ENCODE results near the gene MYCBPAP. TPM values are rescaled to one million over a fixed set of nuclear protein-coding genes. Genes with fewer than 3 reads are reported as not detected.

The MYCBPAP gene
- total RNA-seq, 1 experiment from 2014 or later: 0.62 TPM

DNA sequence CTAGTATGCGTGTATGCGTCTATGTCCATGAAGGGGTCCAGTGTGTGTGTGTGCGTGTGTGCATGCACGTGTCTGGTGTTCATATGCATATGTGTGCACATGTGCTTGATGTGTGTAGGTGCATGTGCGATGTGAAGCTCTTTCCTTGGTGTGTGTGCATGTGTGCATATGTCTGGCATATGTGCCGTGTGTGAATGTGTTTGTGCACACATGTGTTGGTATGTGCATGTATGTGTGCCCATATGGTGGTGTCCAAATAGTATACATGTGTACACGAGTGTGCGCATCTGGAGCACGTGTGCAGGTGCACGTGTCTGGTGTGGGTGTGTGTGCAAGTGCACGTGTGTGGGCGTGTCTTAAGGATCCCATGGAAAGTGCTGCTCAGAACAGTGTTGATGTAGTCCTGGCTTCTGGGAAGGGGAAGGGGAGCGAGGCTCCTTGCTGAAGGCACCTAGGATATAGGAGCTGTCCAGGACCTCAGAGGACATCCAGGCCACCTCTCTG, 69.3 kb downstream of the MYCBPAP start:
- Histone ChIP-seq H3K27me3 (ENCODE audit: control insufficient read depth, insufficient read depth, low read length) (no peaks in the 10 kb centered on the region), H3K36me3 (replicated peaks; ENCODE audit: control insufficient read depth, insufficient read depth, low read length) (no peaks in the 10 kb centered on the region), H3K4me3 (ENCODE audit: insufficient read depth, low read depth, low read length) (no peak overlapping the region)
- no peak for DNase-seq

DNA sequence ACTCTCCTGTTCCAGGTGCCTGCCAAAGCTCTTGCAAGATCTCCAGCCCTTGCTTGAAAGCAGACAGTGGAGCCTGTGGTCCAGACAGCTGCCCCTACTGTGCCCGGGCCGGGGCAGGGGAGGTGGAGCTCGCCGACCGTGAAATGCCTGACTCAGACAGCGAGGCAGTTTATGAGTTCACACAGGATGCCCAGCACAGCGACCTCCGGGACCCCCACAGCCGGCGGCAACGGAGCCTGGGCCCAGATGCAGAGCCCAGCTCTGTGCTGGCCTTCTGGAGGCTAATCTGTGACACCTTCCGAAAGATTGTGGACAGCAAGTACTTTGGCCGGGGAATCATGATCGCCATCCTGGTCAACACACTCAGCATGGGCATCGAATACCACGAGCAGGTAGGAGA, 69.9 kb downstream of the MYCBPAP start:
- no peaks in the 10 kb centered on the region for H3K27me3 ChIP-seq (ENCODE audit: control insufficient read depth, insufficient read depth, low read length)

DNA sequence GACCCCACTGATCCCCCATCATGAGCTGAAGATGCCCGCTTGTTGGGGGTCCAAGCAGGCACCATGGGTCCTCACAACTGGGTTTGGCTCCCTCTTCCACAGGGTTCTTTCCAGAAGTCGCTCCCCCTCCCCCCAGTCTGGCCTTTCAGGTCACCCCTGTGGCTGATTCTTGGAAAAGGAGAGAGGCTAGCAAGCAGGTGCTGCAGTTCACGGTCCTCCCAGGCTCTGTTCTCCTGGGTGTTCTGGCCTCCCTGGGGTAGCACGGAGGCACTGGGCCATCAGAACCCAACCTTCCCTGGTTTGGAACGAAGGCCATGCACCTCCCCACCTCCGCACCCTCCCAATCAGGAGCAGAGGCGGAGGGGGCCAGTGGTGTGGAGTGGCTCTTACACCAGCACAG, 71.2 kb downstream of the MYCBPAP start:
- DNase-seq: no peak
- Histone ChIP-seq H3K36me3 (replicated peaks; ENCODE audit: control insufficient read depth, insufficient read depth, low read length) (no peaks in the 10 kb centered on the region), H3K4me3 (ENCODE audit: insufficient read depth, low read depth, low read length) (no peak overlapping the region), H3K27me3 (ENCODE audit: control insufficient read depth, insufficient read depth, low read length) (no peaks in the 10 kb centered on the region)

More for the DNA sequence above, 69.9 kb downstream of the MYCBPAP start:
- H3K4me3 ChIP-seq (ENCODE audit: insufficient read depth, low read depth, low read length): no peak overlapping the region
- no peak for DNase-seq
- H3K36me3 ChIP-seq (replicated peaks; ENCODE audit: control insufficient read depth, insufficient read depth, low read length): no peaks in the 10 kb centered on the region

DNA sequence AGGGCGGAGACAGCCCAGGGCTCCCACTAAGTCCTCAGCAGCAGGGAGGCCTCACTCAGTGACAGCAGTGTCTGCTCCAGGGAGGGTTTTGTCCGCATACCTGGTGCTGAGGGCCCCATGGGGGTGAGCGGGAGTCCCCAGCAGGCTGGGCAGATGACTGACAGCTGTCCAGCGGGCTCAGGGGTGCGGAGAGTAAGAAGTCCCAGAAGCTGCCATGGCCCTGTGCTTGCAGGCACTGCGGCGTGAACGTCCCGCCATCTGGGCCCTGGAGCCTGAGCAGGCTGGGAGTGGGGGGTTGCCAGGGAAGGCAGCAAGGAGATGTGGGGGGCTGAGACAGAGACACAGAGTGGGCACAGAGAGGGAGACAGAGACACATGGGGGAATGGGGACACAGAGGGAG, 72.4 kb downstream of the MYCBPAP start:
- Histone ChIP-seq H3K4me3 (ENCODE audit: insufficient read depth, low read depth, low read length) (no peak overlapping the region), H3K27me3 (ENCODE audit: control insufficient read depth, insufficient read depth, low read length) (no peaks in the 10 kb centered on the region; the same call in 1 of the 2 replicates), H3K36me3 (replicated peaks; ENCODE audit: control insufficient read depth, insufficient read depth, low read length) (no peaks in the 10 kb centered on the region)
- DNase-seq: no peak

Other genes with a start within 250 kb of the MYCBPAP start
- gene TMEM92, start 234.0 kb upstream of the MYCBPAP start, total RNA-seq (2014; rRNA removed; shearing (Covaris generic)): 7.3 and 7.5 TPM in 2 replicates
- gene XYLT2, start 162.3 kb upstream of the MYCBPAP start, total RNA-seq (2014; rRNA removed; shearing (Covaris generic)): 47.5 and 54.3 TPM in 2 replicates
- gene MRPL27, start 135.3 kb upstream of the MYCBPAP start, total RNA-seq (2014; rRNA removed; shearing (Covaris generic)): 55.5 and 86.3 TPM in 2 replicates
- 21.7 and 28.2 TPM in 2 replicates for gene EME1, start 135.2 kb upstream of the MYCBPAP start, total RNA-seq (2014; rRNA removed; shearing (Covaris generic))
- 105 and 119 TPM in 2 replicates for gene LRRC59, start 110.9 kb upstream of the MYCBPAP start, total RNA-seq (2014; rRNA removed; shearing (Covaris generic))
- gene ACSF2, start 82.2 kb upstream of the MYCBPAP start, total RNA-seq (2014; rRNA removed; shearing (Covaris generic)): 14.8 and 16.2 TPM in 2 replicates
- gene CHAD, start 39.6 kb upstream of the MYCBPAP start, total RNA-seq (2014; rRNA removed; shearing (Covaris generic)): not detected in 2 replicates
- gene RSAD1, start 29.6 kb upstream of the MYCBPAP start, total RNA-seq (2014; rRNA removed; shearing (Covaris generic)): 28.4 and 38.1 TPM in 2 replicates
- gene EPN3, start 24.3 kb downstream of the MYCBPAP start, total RNA-seq (2014; rRNA removed; shearing (Covaris generic)): 0.07 and 0.87 TPM in 2 replicates
- 31.0 and 42.6 TPM in 2 replicates for gene SPATA20, start 38.7 kb downstream of the MYCBPAP start, total RNA-seq (2014; rRNA removed; shearing (Covaris generic))
- gene CACNA1G, start 52.3 kb downstream of the MYCBPAP start, total RNA-seq (2014; rRNA removed; shearing (Covaris generic)): 1.5 and 1.9 TPM in 2 replicates
- gene ABCC3, start 126.4 kb downstream of the MYCBPAP start, total RNA-seq (2014; rRNA removed; shearing (Covaris generic)): 0.33 and 0.48 TPM in 2 replicates
- gene ANKRD40, start 199.5 kb downstream of the MYCBPAP start, total RNA-seq (2014; rRNA removed; shearing (Covaris generic)): 42.0 and 46.0 TPM in 2 replicates
- 45.4 and 76.9 TPM in 2 replicates for gene LUC7L3, start 211.2 kb downstream of the MYCBPAP start, total RNA-seq (2014; rRNA removed; shearing (Covaris generic))